Inflammatory macrophage treated with lipopolysaccharide for 4 hours (primary cell): ENCODE results near the gene CPZ.

Experiments
- DNase-seq: peaks from one replicate; pipeline ENCODE4 v3.0.0-alpha.2; 2020

The CPZ gene

GRCh38 chr4:8592366-8593263 is at the start of gene CPZ:
CPZ (plus strand) TSS chr4:8592765; CDS start chr4:8592834, 69 bp downstream.
- no peak for DNase-seq

DNA sequence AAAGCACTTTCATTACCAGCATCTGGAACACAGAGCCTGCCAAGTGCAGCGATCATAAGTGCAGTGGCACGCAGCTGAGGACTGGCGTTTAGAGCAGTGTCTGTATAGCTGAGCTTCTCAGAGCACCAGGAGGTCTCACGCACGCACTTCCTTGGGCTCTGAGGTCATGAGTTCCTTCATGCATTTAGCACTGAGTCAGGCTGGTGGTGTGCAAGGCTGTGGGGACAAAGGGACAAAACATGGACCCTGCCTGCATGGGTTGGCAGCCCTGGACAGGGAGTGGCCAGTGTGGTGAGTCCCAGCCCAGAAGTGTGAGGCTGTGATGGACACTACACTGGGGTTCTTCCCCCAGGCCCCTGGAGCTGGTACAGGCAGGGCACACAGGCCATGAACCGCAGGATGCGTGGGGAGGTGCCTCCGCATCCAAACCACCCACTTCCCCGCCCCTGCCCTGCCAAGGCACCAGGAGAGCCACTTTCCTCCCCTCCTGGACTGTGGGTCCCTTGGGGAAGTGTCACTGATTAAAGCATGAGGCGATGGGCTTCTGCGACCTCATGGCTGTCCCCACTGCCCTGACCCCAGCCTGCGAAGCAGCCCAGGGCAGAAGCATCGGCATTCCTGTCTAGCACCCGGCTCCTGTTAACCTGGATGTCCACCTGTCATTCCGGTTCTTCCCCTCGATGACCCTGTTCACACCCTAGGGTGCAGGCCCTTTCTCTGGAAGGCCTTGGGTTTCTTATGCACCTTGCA is 49.6 kb upstream of the CPZ start:
- DNase-seq, result no peak

DNA sequence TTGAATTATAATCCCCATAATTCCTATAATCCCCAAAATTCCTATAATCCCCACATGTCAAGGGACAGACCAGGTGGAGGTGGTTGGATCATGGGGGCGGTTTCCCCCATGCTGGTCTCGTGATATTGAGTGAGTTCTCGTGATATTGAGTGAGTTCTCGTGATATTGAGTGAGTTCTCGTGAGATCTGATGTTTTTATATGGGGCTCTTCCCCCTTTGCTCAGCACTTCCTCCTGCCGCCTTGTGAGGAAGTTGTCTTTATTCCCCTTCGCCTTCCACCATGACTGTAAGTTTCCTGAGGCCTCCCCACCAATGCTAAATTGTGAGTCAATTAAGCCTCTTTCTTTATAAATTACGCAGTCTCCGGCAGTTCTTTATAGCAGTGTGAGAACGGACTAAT is 48.9 kb upstream of the CPZ start:
- DNase-seq, result no peak

GRCh38 chr4:8544282-8544681 is 48.3 kb upstream of the CPZ start:
- no peak for DNase-seq

GRCh38 chr4:8544741-8545438 is 47.7 kb upstream of the CPZ start:
- no peak for DNase-seq

GRCh38 chr4:8545439-8545765 is 47.2 kb upstream of the CPZ start:
- no peak for DNase-seq

GRCh38 chr4:8546766-8547107 is 45.8 kb upstream of the CPZ start:
- no peak for DNase-seq

DNA sequence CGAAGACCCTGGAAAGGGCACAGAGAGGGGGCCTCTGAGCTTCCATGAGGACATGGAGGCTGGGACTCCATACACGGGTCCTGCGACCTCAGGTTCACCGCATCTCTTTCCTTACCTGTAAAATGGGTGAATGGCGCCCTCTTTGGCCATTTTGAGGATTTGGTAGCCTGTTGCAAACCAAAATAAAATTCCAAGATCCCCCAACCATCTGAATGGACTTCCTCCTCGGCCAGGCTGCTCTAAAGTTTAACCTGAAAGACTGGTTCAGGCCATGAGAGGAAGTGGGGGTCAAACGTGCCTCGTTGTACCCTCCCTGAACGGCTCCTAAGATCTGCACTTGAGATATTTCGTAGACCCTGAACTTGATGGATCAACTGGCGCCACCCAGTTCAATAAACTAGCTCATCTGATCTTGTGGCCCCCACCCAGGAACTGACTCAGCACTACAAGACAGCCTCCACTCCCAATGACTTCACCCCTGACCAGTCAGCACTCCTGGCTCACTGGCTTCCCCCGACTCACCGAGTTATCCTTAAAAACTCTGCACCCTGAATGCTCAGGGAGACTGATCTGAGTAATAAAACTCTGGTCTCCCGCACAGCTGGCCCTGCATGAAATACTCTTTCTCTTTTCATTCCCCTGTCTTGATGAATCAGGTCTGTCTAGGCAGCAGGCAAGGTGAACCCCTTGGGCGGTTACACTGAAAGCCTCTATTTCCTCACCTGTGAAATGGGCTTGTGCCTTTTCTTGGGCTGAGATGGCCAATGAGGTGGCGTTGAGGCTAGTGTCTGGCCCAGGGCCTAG is 45.3 kb upstream of the CPZ start:
- no peak for DNase-seq

- no peak for DNase-seq
These were observed 44.4 kb upstream of the CPZ start for GRCh38 chr4:8547912-8548730.

DNA sequence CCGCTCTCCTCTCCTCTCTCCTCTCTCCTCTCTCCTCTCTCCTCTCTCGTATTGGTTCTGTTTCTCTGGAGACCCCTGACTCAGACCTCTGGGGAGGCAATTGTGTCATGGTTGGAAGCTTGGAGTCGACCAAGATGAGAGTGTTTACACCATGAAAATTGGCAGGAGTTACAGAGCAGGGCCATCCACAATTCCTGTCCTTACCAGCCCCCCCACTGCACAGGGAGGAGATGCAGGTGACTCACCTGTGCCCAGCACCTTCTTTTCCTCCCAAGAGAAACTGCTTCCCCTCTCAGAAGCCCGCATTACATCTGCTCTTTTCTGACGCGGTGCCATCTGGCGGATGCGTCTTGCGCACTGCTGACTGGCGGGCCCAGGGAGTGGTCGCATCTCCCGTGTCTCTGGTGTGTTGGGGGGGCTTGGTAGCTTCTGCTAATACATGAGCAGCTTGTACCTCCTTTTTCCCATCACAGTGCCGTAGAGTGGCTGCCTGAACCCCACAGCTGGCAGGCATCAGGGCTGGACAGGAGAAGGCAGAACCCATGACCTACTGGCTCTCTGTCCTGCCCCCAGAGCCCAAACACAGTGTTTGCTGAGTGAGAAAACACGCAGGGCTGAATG is 43.7 kb upstream of the CPZ start:
- DNase-seq, result no peak

DNA sequence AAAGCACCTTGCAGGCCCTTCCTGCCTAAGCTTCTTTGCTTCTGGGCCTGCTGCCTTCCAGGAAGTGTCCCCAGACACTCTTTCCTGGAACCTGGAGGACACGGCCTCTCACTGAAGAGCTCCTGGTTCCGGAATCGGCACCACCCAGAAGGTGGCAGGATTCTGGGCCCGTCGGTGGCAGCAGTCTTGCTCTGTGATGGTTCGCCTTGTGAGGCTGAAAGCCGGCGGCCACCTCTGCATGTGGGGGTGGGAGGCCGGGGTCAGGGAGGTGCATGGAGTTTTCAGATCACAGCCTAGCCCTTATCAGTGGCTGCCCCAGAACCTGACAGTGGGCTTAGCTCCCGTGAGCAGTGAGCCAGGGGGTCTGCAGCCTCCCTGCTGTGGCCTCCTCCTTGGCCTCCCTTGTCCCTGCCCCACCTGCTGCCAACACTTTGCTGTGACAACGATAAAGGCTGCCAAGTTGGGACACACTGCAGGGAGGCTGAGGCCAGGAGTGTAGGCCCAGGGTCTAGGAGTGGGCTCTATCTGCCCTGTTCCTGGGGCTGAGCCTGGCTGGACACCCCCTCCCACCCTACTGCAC is 43.1 kb upstream of the CPZ start:
- DNase-seq, result no peak

GRCh38 chr4:8550691-8551090 is 41.9 kb upstream of the CPZ start:
- DNase-seq, result no peak

- no peak for DNase-seq
These were observed 40.5 kb upstream of the CPZ start for GRCh38 chr4:8552024-8552423.

GRCh38 chr4:8552581-8553205 is 39.9 kb upstream of the CPZ start:
- no peak for DNase-seq

DNA sequence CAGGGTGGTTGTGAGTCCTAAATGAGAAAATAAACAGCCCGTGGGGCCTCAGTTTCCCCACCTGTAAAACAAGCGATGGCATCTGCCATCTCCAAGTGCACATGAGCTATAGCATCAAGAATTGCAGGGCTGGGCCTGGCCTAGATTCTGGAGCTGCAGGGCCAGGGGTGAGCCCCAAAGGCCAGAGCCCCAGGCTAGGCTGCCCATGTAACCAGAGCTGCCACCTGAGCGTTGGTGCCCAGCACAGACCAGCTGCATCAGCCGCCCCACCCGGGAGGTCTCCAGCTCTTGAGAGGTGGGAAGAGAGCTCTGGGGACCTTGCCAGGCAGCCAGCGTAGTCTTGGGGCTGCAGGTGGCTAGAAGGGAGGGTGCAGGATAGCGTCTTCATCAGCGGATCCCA is 39.3 kb upstream of the CPZ start:
- DNase-seq, result no peak

DNA sequence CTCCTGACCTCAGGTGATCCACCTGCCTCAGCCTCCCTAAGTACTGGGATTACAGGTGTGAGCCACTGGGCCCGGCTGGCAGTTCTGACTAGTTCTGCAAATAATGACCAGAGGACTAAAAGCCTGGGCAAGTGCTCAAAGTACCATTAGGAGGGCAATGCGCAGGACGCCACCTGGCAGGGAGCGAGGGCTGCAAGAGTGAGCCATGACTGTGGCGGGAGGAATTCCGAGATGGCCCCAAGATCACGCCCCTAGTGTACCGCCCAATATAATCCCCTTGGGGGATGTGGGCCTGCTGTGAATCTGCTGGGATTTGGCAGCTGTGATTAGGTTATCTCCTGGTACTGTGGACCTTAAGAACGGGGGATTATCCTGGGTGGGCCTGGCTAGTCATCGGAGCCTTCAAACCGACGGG is 38.6 kb upstream of the CPZ start:
- DNase-seq, result no peak

GRCh38 chr4:8554555-8555100 is 37.9 kb upstream of the CPZ start:
- no peak for DNase-seq

DNA sequence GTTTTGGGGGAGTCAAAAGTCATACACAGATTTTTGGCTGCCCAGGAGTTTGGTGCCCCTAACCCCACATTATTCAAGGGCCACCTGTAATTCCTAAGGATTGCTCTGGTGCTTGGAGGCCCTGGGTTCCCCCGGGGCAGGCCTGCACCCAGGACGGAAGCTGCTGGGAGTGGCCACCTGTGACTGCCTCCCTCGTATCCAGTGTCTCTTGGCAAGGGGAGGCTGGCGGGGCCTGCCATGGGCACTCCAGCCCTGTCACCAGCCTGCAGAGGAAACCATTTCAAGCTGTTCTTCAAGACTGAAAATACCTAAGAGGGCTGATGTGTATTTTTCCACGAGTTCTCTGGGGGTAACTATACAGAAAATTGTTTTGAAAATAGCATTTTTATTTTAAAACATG is 36.8 kb upstream of the CPZ start:
- DNase-seq, result no peak

DNA sequence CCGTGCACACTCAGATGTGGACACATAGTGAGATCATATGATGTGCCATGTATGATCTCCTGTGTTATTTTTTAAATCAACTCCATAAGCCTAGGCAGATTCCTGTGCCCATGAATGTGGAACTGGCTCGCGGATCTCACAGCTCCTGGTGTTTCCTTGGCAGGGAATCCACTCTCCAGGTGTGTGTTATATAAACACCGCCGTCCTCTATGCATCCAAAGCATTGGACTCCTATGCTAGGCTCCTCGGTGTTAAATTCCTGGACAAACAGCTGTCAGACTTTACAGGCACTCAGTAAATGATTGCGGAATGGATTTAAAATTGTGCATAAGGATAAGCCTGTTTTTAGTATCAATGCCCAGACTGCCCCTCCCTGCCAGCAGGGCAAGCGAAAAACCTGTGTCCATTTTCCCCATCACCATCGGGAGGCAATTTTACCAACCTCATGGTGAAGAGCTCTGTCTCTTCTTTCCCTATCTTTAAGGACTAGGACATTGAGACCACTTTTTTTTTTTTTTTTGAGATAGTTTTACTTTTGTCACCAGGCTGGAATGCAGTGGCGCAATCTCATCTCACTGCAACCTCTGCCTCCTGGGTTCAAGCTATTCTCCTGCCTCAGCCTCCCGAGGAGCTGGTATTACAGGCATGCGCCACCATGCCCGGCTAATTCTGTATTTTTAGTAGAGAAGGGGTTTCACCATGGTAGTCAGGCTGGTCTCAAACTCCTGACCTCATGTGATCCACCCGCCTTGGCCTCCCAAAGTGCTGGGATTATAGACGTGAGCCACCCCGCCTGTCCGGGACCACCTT is 36.0 kb upstream of the CPZ start:
- no peak for DNase-seq
